HG03045 (cell line): ENCODE measurements around the gene RBM4B.
"Not testable (repeated sequence)": the region's sequence is repeated elsewhere in the genome, so short reads cannot be mapped to it uniquely, and the experiment has no call there.

Source experiments
- ATAC-seq: cut with Tn5 transposase; IDR thresholded peaks from one replicate; pipeline ENCODE4 v1.9.1; 2021; ENCODE audit warnings: mild to moderate bottlenecking, moderate library complexity; ENCODE audit not compliant: unreplicated experiment

RBM4B gene

DNA sequence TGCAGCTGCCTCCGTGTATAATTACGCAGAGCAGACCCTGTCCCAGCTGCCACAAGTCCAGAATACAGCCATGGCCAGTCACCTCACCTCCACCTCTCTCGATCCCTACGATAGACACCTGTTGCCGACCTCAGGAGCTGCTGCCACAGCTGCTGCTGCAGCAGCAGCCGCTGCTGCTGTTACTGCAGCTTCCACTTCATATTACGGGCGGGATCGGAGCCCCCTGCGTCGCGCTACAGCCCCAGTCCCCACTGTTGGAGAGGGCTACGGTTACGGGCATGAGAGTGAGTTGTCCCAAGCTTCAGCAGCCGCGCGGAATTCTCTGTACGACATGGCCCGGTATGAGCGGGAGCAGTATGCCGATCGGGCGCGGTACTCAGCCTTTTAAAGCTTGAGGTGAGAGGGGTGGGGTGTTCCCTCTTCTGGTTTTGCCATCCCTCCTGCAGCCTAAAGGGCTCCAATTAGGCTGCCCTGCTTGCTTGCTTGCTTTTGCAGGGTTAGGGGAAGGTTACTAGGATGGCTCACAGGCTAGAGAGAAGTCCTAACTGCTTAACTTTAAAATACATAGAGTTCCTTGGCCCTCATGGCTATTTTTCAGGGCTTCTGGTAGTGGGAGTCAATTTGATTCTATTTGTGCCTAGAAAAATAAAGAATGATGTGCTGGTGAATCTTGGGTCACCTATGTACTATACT is 33.8 kb downstream of the RBM4B start:
- ATAC-seq, result no peak

DNA sequence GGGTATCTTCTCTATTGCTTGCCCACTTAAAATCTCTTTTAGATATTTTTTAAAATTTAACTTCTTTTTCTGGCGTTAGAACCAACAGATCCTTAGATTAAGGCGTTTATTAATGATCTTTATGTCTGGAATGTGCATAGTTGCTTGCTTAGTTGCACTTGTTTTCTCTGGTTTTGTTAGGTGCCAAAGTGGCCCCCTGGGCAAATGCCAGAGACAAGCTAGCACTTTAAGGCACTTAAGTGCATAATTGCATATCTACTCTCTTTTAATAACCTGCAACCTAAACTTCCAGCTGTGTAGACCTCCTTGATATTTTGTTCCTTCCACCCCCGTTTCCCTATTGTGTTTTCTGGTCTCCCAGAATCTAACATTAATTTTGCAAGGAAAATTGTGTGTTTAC is 35.9 kb downstream of the RBM4B start:
- no peak for ATAC-seq

DNA sequence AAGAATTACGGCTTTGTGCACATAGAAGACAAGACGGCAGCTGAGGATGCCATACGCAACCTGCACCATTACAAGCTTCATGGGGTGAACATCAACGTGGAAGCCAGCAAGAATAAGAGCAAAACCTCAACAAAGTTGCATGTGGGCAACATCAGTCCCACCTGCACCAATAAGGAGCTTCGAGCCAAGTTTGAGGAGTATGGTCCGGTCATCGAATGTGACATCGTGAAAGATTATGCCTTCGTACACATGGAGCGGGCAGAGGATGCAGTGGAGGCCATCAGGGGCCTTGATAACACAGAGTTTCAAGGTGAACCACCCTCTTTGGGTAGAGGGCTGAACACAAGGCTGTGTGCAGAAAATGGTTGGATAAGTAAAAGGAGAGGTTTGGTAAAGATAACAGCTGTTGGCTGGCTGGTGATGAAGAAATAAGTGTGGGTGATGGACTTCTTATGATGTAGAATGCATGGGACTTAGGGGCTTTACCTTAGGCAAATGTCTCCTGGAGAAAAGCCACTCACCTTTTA is 37.8 kb downstream of the RBM4B start:
- not testable (repeated sequence) for ATAC-seq

DNA sequence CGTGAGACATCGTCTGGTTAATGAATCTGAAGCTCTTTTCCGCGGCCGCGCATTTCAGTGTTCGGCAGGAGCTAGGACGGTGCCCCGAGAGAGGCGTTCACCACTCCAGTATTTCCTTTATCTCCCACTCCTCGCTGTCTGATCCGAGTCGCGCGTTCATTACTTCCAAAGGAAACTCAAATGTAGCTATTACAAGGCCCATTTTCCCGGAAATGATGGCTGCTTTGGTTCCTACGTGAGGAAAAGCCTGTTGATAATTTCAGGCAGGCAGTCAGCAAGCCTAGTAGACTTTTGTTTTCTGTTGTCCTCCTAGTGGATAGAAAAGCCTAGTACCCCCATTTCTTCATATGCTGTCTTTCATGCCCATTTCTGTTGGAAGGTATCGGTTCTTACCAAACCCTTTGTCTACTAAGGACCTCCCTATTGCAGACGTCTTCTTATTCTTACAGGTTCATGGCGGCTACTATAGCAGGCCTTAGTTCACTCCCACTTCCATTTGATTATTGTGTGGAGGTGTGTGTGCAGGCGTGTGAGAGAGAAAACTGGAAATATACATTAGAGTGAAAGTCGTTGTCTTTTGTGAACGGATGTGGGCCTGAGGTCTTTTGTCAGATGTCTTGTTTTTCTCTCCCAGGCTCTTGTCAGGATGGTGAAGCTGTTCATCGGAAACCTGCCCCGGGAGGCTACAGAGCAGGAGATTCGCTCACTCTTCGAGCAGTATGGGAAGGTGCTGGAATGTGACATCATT is 38.4 kb downstream of the RBM4B start:
- no peak for ATAC-seq

DNA sequence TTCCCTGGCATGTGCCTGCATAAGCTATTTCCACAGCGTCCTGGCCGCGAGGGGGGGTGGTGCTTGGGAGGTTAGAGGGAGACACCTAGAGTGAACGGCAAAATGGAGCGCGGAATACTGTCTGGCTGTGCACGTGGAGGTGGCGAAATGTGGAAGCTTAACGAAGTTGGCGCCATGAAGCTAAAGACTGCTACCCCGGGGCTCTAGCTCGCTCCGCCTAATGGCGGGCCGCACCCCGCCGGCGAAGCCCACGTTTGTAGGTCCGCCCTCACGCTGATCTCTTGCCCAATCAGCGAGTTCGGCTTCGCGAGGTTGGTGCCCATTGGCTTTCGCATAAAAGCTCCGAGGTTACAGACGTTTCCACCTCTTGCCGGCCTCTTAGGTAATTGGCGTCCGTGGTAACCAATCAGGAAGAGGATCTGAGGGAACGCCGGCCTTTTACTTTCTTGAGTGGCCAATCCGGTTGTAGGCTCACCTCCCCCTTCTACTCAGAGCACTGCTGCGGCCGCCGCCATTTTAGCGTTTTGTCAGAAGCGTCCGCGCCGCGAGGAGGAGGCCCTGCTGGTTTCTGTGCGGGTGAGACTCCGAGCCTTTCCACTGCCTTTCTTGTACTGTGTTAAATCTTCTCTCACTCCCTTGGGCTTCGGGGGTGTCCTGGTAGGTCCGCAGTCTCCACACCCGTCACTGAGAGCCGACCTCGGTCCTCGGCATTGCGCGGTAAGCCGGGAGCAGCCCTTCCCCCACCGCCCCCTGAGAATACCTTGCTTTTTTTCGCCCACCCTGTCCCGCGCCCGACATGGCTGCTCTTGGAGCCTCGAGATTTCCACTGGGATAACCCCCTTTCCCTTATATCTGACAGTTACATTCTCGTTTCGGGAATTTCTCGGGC is 39.3 kb downstream of the RBM4B start, which contains the start of gene RBM4:
RBM4 (plus strand) TSS at position 527 of the 889 bp plus-strand sequence. CDS start 1,009 bp downstream, outside the sequence.
- peak; percentile 96 for ATAC-seq

DNA sequence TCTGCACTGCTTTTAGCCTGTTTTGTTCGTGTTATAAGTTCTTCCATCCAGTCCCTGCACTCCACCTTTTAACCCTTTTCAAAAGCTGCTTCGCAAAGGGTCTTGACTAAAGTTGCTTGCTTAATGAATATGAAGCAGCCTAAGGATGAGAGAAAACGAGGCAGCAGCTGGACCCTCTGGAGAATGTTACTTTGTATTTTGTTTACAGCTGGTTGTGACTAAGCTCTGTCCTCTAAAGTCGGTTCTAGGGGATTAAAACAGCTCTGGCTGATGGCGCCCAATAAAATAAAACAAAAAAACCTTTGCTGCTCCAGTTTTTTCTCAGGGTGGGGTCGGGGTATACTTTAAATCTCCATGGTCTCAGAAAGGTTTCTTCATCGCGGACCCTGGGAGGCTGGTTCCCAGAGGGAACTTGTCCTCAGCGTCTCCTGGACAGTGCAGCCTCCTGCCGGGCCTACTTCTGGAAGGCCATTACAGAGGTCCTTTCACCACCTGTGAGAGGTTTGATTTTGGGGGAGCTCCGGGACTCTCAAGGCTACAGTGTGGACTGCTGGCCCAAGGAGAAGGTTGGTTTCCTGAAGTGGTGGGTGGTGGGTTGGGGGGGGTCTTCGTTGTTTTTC is 40.0 kb downstream of the RBM4B start:
- no peak for ATAC-seq

DNA sequence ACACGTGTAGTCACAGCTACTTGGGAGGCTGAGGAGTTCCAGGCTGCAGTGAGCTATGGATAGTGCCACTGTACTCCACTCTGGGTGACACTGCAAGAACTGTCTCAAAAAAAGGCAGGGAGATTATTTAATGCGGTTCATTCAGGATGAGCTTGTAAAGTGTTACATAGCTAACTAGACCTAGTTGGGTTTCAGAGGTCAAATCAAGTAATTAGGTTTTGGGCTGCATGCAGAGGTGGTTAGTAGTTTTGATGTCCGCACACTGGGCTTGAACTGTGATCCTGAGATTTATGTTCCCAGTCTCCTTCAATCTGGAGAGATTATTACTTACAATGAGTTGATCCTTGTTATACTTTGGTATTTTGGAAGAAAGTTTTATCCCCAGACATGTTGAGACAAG is 41.3 kb downstream of the RBM4B start:
- ATAC-seq, result no peak

DNA sequence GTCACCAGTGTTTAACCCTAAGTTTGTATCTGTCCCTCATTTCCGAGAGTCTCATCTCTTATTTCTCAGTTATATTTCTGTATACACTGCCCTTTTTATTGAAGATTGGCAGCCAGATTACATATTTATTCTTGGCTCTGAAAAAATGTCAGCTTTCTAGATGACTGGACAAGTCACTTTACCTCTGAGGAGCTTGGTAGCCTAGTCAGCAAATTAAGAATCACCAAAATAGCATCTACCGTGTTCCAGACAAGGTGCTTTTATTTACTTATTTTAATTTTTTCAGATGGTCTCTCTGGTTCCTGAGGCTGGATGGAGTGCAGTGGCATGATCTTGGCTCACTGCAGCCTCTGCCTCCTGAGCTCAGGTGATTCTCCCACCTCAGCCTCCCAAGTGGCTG is 44.7 kb downstream of the RBM4B start:
- ATAC-seq, result no peak

DNA sequence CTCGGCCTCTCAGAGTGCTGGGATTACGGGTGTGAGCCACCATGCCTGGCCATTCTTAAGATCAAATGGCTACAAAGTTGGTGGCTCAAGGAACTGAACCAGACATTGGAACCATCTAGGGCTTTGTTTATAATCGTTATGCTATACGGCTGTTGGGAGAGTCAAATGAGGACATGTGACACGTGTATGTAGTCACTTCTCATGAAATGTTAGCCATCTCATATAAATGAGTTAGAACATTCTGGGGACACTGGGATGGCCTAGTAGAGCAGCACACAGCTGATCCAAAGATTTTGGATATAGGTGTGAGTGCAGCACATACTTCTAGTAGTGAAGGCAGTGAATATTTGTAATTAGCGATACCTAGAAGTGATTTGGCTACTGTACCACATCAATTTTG is 45.8 kb downstream of the RBM4B start:
- no peak for ATAC-seq

DNA sequence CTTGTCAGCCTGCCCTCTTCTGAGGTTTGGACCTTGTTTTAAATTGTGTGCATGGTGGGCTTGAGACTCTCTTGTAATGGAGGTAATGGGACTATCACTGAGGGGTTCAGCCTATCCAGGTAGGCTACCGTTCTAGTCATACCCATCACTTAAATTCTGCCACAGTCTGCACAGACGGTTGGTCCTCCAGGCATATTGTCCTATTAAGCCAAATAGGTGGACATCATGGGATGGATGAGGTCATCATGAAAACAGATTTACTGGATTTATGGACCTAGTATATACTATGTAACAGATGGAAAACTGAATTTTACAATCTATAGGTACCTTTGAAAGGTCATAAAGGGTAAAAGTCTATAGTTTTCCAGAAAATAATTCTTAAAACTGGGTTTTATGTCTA is 48.3 kb downstream of the RBM4B start:
- no peak for ATAC-seq

DNA sequence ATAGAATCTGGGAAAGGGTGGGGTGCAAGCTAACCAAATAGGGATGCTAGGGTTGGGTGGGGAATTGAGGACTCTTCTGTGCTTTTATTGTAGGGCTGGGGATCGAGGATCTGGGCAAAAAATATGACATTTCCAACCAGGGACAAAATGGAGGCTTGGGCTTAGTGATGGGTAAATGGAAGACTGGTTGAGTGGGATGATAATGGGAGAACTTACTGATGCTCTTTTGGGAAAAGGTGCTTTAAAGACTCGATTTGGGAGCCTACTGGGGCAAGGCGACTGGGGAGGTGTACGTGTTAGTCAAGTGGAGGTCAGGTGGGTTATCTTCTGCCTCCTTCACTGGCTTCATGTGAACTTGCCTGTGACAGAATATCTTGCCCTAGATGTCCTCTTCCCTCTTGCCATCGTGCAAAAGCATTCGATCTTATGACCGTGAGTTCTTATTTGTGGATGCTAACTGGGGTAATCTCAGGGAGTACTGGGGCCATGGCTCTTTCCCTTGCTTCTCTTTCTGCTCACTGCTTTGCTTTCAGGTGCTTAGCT is 49.6 kb downstream of the RBM4B start:
- no peak for ATAC-seq

DNA sequence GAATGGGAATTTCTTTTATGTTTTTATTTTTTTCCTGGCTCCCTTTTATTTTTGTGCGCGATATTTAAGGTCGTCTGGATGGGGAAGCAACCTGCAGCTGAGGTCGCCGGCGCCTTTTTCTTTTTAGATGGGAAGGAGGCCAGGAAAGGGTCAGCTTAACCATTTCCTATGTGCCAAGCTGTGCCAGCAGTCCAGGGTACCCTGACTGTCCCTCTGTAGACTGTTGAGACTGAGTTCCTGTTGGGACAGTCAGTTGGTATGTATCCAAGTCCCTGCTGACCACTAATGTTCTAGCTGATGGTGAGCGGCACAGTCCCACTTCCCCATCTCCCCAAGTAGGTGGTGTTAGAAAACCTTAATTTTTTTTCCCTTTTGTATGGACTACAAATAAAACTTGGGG is 50.8 kb downstream of the RBM4B start:
- no peak for ATAC-seq

DNA sequence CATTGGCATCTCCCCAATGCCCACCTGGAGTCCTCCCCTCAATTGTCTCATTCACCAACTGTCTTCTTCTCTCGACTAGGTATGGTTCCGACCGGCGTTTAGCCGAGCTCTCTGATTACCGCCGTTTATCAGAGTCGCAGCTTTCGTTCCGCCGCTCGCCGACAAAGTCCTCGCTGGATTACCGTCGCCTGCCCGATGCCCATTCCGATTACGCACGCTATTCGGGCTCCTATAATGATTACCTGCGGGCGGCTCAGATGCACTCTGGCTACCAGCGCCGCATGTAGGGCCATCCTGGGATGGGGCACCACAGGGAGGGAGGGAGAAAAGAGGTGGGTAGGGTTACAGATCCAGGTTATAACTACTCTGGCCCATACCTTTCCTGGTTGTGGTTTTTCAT is 51.3 kb downstream of the RBM4B start:
- no peak for ATAC-seq

DNA sequence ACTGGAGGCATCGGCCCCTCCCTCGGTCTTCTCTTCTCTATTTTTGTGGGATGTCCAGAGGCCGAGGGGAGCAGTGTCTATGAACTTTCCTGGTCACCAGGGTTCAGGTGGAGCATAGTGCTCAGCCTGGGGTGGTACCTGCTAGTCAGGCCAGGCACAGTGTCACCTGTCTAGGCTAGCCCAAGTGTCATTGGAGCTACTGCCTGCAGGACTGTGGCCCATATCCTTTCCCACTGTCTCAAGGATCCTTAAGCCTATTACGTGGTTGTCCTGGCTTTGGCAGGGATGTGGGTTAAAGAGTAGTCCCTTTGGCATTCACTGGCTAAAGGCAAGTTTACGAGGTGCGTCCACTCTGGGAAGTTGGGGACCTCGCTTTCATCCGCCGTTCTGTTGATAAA is 51.9 kb downstream of the RBM4B start:
- no peak for ATAC-seq

DNA sequence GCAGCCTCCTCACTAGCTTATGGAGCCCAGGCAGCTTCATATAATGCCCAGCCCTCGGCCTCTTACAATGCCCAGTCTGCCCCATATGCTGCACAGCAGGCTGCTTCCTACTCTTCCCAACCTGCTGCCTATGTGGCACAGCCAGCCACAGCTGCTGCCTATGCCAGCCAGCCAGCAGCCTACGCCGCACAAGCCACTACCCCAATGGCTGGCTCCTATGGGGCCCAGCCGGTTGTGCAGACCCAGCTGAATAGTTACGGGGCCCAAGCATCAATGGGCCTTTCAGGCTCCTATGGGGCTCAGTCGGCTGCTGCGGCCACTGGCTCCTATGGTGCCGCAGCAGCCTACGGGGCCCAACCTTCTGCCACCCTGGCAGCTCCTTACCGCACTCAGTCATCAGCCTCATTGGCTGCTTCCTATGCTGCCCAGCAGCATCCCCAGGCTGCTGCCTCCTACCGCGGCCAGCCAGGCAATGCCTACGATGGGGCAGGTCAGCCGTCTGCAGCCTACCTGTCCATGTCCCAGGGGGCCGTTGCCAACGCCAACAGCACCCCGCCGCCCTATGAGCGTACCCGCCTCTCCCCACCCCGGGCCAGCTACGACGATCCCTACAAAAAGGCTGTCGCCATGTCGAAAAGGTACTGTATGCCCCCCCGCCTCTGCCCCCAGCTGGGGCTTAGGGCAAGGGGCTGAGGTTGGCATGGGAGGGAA is 52.5 kb downstream of the RBM4B start:
- no peak for ATAC-seq

DNA sequence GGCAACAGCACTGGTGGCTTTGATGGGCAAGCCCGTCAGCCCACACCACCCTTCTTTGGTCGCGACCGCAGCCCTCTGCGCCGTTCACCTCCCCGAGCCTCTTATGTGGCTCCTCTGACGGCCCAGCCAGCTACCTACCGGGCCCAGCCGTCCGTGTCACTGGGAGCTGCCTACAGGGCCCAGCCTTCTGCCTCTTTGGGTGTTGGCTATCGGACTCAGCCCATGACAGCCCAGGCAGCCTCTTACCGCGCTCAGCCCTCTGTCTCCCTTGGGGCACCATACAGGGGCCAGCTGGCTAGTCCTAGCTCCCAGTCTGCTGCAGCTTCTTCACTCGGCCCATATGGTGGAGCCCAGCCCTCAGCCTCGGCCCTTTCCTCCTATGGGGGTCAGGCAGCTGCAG is 53.2 kb downstream of the RBM4B start:
- ATAC-seq, result no peak

DNA sequence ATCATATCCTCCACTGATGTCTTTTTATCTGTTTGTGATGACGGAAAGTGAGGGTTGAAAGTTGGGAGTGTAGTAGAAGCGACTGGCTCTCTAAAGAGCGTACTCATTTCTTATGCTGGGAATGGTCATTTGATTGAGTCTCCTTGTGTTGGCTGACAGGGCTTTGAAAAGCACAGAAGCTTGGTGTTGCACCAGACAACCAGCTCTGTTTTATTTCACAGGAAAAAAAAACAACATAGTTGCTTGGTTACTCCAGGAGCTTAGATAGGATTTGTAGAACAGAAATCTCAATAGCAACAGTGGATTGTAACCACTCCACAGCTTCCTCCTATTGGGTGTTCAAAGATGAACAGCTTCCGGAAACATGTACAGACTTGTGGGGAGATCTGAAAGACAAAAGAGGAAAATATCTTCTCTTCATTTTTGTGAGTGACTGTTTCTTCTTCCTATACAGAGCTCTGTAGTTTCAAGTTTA is 58.6 kb downstream of the RBM4B start:
- no peak for ATAC-seq

DNA sequence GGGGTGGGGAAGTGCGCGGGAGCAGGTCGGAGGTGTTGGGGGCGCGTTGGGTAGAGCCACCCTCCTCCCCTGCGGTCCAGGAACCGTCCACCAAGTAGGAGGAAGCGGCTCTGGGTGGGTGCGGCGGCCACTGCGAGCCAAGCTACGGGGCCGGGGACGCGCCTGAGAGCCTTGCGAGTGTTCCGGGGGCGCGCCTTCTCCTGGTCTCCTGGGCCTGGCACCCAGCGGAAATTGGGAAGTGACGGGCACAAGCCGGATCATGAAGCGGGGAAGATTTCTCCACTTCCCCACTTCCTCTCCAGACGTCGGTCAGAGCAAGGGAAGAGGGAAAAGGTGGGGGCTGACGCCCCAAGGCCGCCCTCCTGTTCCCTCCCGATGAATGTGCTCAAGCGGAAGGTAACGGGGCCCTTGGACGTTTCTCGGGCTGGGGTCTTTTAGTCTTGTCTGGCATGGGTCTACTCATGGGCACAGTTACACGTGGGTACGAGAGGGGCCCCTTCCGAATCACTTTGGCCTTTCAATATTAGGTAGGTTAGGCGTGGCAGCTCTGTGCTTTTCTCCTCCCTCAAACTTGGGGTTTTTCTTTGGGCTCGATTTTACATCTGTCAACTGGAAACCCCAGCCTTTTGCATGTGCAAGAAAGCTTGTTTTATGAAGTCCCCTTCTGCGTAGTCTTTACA is 60.4 kb downstream of the RBM4B start:
- no peak for ATAC-seq
